Pancreas (tissue), 10 donors: ENCODE results near the gene SIGLEC15. TPM values are rescaled to one million over a fixed set of nuclear protein-coding genes. Genes with fewer than 3 reads are reported as not detected.

Source experiments
- ATAC-seq, 4 donors: fragments of 200-7000 bp; cut with Tn5 transposase; one replicate each; pipeline versions ENCODE4 v1.8.0 to v1.9.1; 2020; ENCODE audit warnings: mild to moderate bottlenecking in 4 of 4, moderate library complexity in 4 of 4
- DNase-seq, 6 donors: peaks; one replicate each; pipeline ENCODE4 v3.0.0-alpha.2; 2020
- FAIRE-seq: peaks from 2 replicates; lab custom pipeline; 2012; peaks lifted over from hg19 to GRCh38; lab: Jason Lieb, UNC
- H3K27ac ChIP-seq, 4 donors: fragments of 200-600 bp; sonication (generic); 1 replicate in 3 of 4; 2 replicates in 1 of 4; pipeline versions ENCODE4 v1.5.0 to v1.8.0; 2020
- H3K27me3 ChIP-seq, 4 donors: fragments of 200-600 bp; one replicate each; pipeline ENCODE4 v1.8.0; 2021
- H3K36me3 ChIP-seq, 3 donors: fragments of 200-600 bp; sonication (generic) in 1 of 3; one replicate each; pipeline versions ENCODE4 v1.5.0 to v1.8.0; 2020 to 2021
- H3K4me1 ChIP-seq, 3 donors: fragments of 200-600 bp; one replicate each; pipeline ENCODE4 v1.8.0; 2021
- H3K4me3 ChIP-seq, 4 donors: fragments of 200-600 bp; sonication (generic) in 2 of 4; one replicate each; pipeline versions ENCODE4 v1.5.0 to v1.8.0; 2020 to 2021
- H3K9me3 ChIP-seq, 4 donors: fragments of 200-600 bp; one replicate each; pipeline ENCODE4 v1.8.0; 2021
- CTCF ChIP-seq, 4 donors: fragments of 200-600 bp; sonication (generic) in 3 of 4; IDR thresholded peaks; one replicate each; pipeline versions ENCODE4 v1.5.0 to v1.8.0; 2021; ENCODE audit warnings: antibody characterized with exemption in 4 of 4
- WGBS, 2 donors: extraction: QIAGEN DNeasy Blood & Tissue Kit; methylation state at CpG; one replicate each; pipeline ENCODE4 v1.1.7; 2013; 5-methylcytosine and 5-hydroxymethylcytosine counted together
- intact Hi-C, 3 donors: fragments of 100-400 bp; cut with DNase I; formaldehyde crosslinking; loops; one replicate each; pipeline versions ENCODE4 v1.11.1 to v1.14.2; 2022
- polyA plus RNA-seq, 2 donors: library from polyadenylated mRNA; stranded (reverse); fragments of 200-250 nt; gene quantifications; one replicate each; pipeline ENCODE4 v1.2.3, GENCODE V29; 2013
- total RNA-seq, 6 donors: library from RNA; stranded (reverse); fragmentation: NEBNext Ultra II Directional in 4 of 6; extraction: Animal tissue kit (Norgen Biotek cat#: 25700) in 4 of 6; gene quantifications; one replicate each; pipeline versions ENCODE4 v1.2.1 to v1.2.4, GENCODE V29; 2021 to 2023
- donor health status: healthy with polysubstance abuse.
- donor health status: DM: no; HTN: no; CAD: no; lungs with moderate emphysema.
- donor health status: DM: no; HTN: no; CAD: no.
- donor health status: control.
- donor health status: control.
- donor health status: Bipolar disorder and iron deficiency.
- donor health status: DM: yes; HTN: yes; CAD: no.
- donor health status: DM: no; HTN: no; CAD: no.
- donor health status: DM: no; HTN: no; CAD: no.
- donor health status: DM: yes; HTN: yes; CAD: no.

The SIGLEC15 gene
- total and polyA plus RNA-seq, 8 donors = 0.09 to 0.73 (median 0.18) TPM

GRCh38 chr18:45783097-45784075 is 42.1 kb upstream of the SIGLEC15 start:
- intact Hi-C loops = no loop called here
- no peak overlapping the region for H3K27ac ChIP-seq
- H3K9me3 ChIP-seq = no peaks in the 10 kb centered on the region
- H3K27me3 ChIP-seq = no peaks in the 10 kb centered on the region
- H3K4me1 ChIP-seq = no peaks in the 10 kb centered on the region
- no peak for TF ChIP-seq CTCF (IDR thresholded peaks at IDR 0.05)
- no peak for FAIRE-seq
- 66 to 73% methylated on average over 9 of the region's 9 CpGs for WGBS, 2 donors
- no peak overlapping the region for H3K4me3 ChIP-seq
- no peak for ATAC-seq
- DNase-seq = no peak
- H3K36me3 ChIP-seq = no peaks in the 10 kb centered on the region

- DNase-seq (no peak), ATAC-seq (no peak), FAIRE-seq (no peak)
- TF ChIP-seq CTCF (IDR thresholded peaks at IDR 0.05) = no peak
- no peaks in the 10 kb centered on the region for H3K27me3 ChIP-seq
- H3K36me3 ChIP-seq = no peaks in the 10 kb centered on the region
- no peak overlapping the region for H3K4me3 ChIP-seq
- 75 to 78% methylated on average over 4 of the region's 4 CpGs for WGBS, 2 donors
- intact Hi-C loops = no loop called here
- no peaks in the 10 kb centered on the region for H3K4me1 ChIP-seq
- no peaks in the 10 kb centered on the region for H3K9me3 ChIP-seq
- no peak overlapping the region for H3K27ac ChIP-seq
Observed at GRCh38 chr18:45785134-45785533, 40.3 kb upstream of the SIGLEC15 start.

- WGBS, 2 donors = 80 to 94% methylated on average over 3 of the region's 3 CpGs
- no peaks in the 10 kb centered on the region for H3K27me3 ChIP-seq
Observed at GRCh38 chr18:45786941-45787340, 38.5 kb upstream of the SIGLEC15 start.

GRCh38 chr18:45787346-45787745 is 38.1 kb upstream of the SIGLEC15 start:
- Histone ChIP-seq H3K27me3 (no peaks in the 10 kb centered on the region), H3K36me3 (no peaks in the 10 kb centered on the region), H3K27ac (no peak overlapping the region), H3K4me3 (no peak overlapping the region), H3K9me3 (no peaks in the 10 kb centered on the region), H3K4me1 (no peaks in the 10 kb centered on the region)
- intact Hi-C loops = no loop called here
- FAIRE-seq = no peak
- TF ChIP-seq CTCF (IDR thresholded peaks at IDR 0.05) = no peak
- WGBS, 2 donors = 98 to 100% methylated on average over 1 of the region's 1 CpG
- DNase-seq = no peak
- ATAC-seq = no peak

More at GRCh38 chr18:45786941-45787340, 38.5 kb upstream of the SIGLEC15 start:
- Histone ChIP-seq H3K4me1 (no peaks in the 10 kb centered on the region), H3K4me3 (no peak overlapping the region), H3K27ac (no peak overlapping the region), H3K9me3 (no peaks in the 10 kb centered on the region), H3K36me3 (no peaks in the 10 kb centered on the region)
- intact Hi-C loops = no loop called here
- TF ChIP-seq CTCF (IDR thresholded peaks at IDR 0.05) = no peak
- no peak for FAIRE-seq
- ATAC-seq = no peak
- no peak for DNase-seq

- DNase-seq = no peak
- Histone ChIP-seq H3K36me3 (no peaks in the 10 kb centered on the region), H3K27me3 (no peaks in the 10 kb centered on the region), H3K4me3 (no peak overlapping the region), H3K27ac (no peak overlapping the region), H3K9me3 (no peaks in the 10 kb centered on the region), H3K4me1 (no peaks in the 10 kb centered on the region)
- no peak for FAIRE-seq
- ATAC-seq = no peak
- no peak for TF ChIP-seq CTCF (IDR thresholded peaks at IDR 0.05)
- WGBS, 2 donors = 85 to 97% methylated on average over 3 of the region's 3 CpGs
- intact Hi-C loops = no loop called here
Observed at GRCh38 chr18:45788861-45789260, 36.6 kb upstream of the SIGLEC15 start.
